Measurements from ENCODE around the gene GAK. TPM values are rescaled to one million over a fixed set of nuclear protein-coding genes. Genes with fewer than 3 reads are reported as not detected.

Gene GAK
- total RNA-seq, 2 experiments from 2014 or later, result 97.0 to 101 TPM

DNA sequence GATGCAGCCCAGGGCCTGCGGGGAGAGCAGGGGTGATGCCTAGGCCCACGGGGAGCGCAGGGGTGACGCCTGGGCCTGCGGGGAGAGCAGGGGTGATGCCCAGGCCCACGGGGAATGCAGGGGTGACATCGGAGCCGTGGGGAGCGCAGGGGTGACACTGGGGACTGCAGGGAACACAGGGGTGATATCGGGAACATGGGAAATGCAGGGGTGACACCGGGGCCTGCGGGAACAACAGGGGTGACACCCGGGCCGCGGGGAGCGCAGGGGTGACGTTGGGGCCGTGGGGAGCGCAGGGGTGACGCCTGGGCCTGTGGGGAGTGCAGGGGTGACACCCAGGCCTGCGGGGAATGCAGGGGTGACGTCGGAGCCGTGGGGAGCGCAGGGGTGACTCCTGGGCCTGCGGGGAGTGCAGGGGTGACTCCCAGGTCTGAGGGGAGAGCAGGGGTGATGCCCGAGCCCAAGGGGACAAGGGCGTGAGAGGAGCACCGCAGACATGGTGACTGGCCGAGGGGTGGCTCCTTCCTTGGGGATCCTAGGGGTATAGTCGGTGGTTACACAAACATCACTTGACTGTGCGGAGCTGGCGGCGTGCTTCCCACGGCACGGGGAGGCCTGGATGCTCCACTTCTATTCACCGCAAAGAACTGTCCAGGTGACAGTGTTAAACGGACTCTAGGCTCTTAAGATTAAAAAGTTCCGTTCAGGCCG is 38.0 kb downstream of the GAK start:
- no peak overlapping the region for H3K27ac Mint-ChIP-seq
- ChIA-PET CTCF (no interaction called here), POLR2A (no interaction called here)
- no peaks in the 10 kb centered on the region for H3K27me3 Mint-ChIP-seq
- intact Hi-C loops (cut with micrococcal nuclease), result no loop called here
- no peak overlapping the region for H3K4me3 Mint-ChIP-seq
- no peak for DNase-seq
- H3K36me3 Mint-ChIP-seq, result peaks cover 14% of the 10 kb centered on the region
- no peaks in the 10 kb centered on the region for H3K4me1 Mint-ChIP-seq (ENCODE audit: low read depth)
- no peaks in the 10 kb centered on the region for H3K9me3 Mint-ChIP-seq

DNA sequence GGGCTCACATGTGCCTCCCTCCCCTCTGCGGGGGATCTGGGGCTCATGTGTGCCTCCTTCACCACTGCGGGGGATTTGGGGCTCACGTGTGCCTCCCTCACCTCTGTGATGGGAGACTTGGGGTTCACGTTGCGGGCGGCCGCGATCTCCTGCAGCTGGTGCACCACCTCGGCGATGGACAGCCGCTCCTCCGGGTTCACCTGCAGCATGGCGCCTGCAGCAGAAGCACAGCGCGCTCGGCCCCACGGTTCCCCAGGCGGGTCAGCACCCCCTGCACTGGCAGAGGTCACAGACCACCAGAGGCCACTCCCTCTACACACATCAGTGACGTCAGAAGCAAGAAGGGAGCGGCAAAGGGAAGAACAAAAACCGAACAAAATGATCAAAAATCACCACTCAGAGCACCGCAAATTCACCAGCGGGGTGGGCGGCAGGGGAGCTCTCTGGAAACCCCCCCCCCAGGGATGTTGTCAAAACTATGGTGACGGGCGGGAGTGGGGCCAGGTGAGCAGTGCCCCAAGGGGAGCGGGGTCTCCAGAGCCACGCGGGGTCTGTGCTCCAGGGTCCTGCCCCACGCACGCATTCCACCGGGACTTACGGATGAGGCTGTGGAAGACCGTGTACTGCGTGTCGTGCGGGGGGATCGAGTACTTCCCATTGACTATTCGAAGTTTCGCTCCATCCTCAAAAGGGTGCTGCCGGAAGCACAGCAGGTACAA is 38.7 kb downstream of the GAK start:
- ChIA-PET POLR2A (no interaction called here), CTCF (no interaction called here)
- Mint-ChIP-seq H3K36me3 (peaks cover 10% of the 10 kb centered on the region), H3K4me1 (ENCODE audit: low read depth) (no peaks in the 10 kb centered on the region), H3K9me3 (no peaks in the 10 kb centered on the region), H3K27ac (no peak overlapping the region), H3K27me3 (no peaks in the 10 kb centered on the region), H3K4me3 (no peak overlapping the region)
- DNase-seq, result no peak
- intact Hi-C loops (cut with micrococcal nuclease), result no loop called here

DNA sequence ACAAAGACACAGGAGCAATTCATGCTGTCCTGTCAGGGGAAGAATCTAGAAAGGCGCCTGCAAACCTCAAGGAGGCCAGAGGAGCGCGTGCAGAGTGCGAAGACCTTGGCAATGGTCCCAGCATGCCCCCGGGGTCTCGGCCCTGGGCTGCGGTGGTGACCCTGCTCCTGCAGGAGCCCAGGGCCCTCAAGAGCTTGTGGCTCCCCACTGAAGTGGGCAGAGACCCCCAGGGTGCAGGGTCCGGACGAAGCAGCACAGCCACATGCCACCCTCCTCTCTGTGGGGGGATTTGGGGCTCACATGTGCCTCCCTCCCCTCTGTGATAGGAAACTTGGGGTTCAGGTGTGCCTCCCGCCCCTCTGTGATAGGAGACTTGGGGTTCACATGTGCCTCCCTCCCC is 39.3 kb downstream of the GAK start:
- Mint-ChIP-seq H3K4me1 (ENCODE audit: low read depth) (no peaks in the 10 kb centered on the region), H3K4me3 (no peak overlapping the region), H3K27me3 (no peaks in the 10 kb centered on the region), H3K36me3 (peaks cover 12% of the 10 kb centered on the region), H3K27ac (no peak overlapping the region), H3K9me3 (no peaks in the 10 kb centered on the region)
- no peak for DNase-seq
- ChIA-PET POLR2A (no interaction called here), CTCF (no interaction called here)
- intact Hi-C loops (cut with micrococcal nuclease), result no loop called here

GRCh38 chr4:891747-892146 is 40.4 kb downstream of the GAK start:
- intact Hi-C loops (cut with micrococcal nuclease), result no loop called here
- no peaks in the 10 kb centered on the region for H3K4me1 Mint-ChIP-seq (ENCODE audit: low read depth)
- H3K36me3 Mint-ChIP-seq, result peaks cover 13% of the 10 kb centered on the region
- no peak overlapping the region for H3K27ac Mint-ChIP-seq
- POLR2A ChIA-PET, result no interaction called here
- no peak overlapping the region for H3K4me3 Mint-ChIP-seq
- H3K9me3 Mint-ChIP-seq, result no peaks in the 10 kb centered on the region
- peak; percentile 30 for DNase-seq
- H3K27me3 Mint-ChIP-seq, result no peaks in the 10 kb centered on the region
- CTCF ChIA-PET, result interaction anchor here (1.2 to 1.3 kb wide), 2 partner anchors 149 to 150 kb away, joined by 4 to 5 read pairs; no protein-coding TSS in a partner anchor

GRCh38 chr4:890036-890695 is 42.0 kb downstream of the GAK start:
- H3K4me3 Mint-ChIP-seq, result no peak overlapping the region
- no peaks in the 10 kb centered on the region for H3K4me1 Mint-ChIP-seq (ENCODE audit: low read depth)
- intact Hi-C loops (cut with micrococcal nuclease), result no loop called here

DNA sequence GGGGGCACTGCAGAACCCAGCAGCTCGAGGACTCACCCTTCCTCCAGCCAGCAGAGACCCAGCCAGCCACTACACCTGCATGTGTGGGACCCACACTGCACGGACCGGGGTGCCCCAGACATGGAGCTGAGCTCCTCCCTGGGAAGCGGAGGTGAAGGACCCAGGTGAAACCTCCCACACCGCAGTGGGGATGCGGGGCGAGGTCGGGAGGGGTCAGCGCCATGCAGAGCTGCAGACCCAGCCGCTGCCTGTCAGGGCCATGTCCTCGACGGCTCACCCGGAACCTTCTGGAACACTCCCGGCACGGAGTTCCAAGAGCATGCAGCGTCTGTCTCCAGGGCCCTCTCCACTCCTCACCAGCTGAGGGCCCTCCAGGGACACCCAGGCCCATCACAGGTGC is 42.6 kb downstream of the GAK start:
- Mint-ChIP-seq H3K4me1 (ENCODE audit: low read depth) (no peaks in the 10 kb centered on the region), H3K9me3 (no peaks in the 10 kb centered on the region), H3K4me3 (no peak overlapping the region), H3K27ac (no peak overlapping the region), H3K27me3 (no peaks in the 10 kb centered on the region), H3K36me3 (peaks cover 15% of the 10 kb centered on the region)
- intact Hi-C loops (cut with micrococcal nuclease), result no loop called here
- ChIA-PET CTCF (no interaction called here), POLR2A (no interaction called here)
- DNase-seq, result no peak

More at GRCh38 chr4:890036-890695, 42.0 kb downstream of the GAK start:
- Mint-ChIP-seq H3K27ac (no peak overlapping the region), H3K27me3 (no peaks in the 10 kb centered on the region), H3K36me3 (peaks cover 15% of the 10 kb centered on the region), H3K9me3 (no peaks in the 10 kb centered on the region)
- no peak for DNase-seq
- ChIA-PET CTCF (no interaction called here), POLR2A (no interaction called here)

DNA sequence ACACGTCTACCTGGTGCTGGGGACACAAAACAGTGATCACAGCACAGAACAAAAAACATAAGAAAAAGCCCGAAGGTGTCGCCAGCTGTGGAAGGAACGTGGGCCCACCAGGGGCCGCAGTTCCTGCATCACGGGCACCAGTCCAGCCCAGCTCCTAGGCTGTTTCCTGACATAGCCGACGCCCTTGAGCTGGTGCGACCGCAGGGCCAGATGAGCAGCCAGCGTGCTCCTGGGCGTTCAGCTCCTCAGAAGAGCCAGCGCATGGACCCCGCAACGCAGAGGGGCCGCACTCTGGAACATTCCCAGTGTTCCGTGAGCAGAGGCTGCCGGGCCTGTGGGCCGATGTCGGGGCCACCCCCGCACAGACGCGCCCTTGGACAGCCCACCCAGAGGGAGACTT is 44.1 kb downstream of the GAK start:
- Mint-ChIP-seq H3K36me3 (peaks cover 20% of the 10 kb centered on the region), H3K27me3 (no peaks in the 10 kb centered on the region), H3K4me3 (no peak overlapping the region), H3K4me1 (ENCODE audit: low read depth) (no peaks in the 10 kb centered on the region), H3K27ac (no peak overlapping the region), H3K9me3 (no peaks in the 10 kb centered on the region)
- DNase-seq, result no peak
- CTCF ChIA-PET, result interaction anchor here (1.5 kb wide), 1 partner anchor 146 kb away, joined by 3 read pairs; no protein-coding TSS in a partner anchor
- POLR2A ChIA-PET, result no interaction called here
- intact Hi-C loops (cut with micrococcal nuclease), result no loop called here

- Mint-ChIP-seq H3K9me3 (no peaks in the 10 kb centered on the region), H3K4me1 (ENCODE audit: low read depth) (no peaks in the 10 kb centered on the region), H3K27me3 (no peaks in the 10 kb centered on the region), H3K27ac (no peak overlapping the region), H3K4me3 (no peak overlapping the region), H3K36me3 (peaks cover 21% of the 10 kb centered on the region)
- ChIA-PET CTCF (interaction anchor here (1.5 kb wide), 1 partner anchor 145 kb away, joined by 3 read pairs; no protein-coding TSS in a partner anchor), POLR2A (no interaction called here)
- intact Hi-C loops (cut with micrococcal nuclease), result no loop called here
- DNase-seq, result no peak
Observed at GRCh38 chr4:887034-887763, 44.9 kb downstream of the GAK start.

GRCh38 chr4:886244-886643 is 45.9 kb downstream of the GAK start:
- DNase-seq, result no peak
- H3K36me3 Mint-ChIP-seq, result peaks cover 22% of the 10 kb centered on the region
- H3K27me3 Mint-ChIP-seq, result no peaks in the 10 kb centered on the region
- ChIA-PET CTCF (no interaction called here), POLR2A (no interaction called here)
- intact Hi-C loops (cut with micrococcal nuclease), result no loop called here
- no peaks in the 10 kb centered on the region for H3K9me3 Mint-ChIP-seq
- no peak overlapping the region for H3K27ac Mint-ChIP-seq
- H3K4me3 Mint-ChIP-seq, result no peak overlapping the region
- no peaks in the 10 kb centered on the region for H3K4me1 Mint-ChIP-seq (ENCODE audit: low read depth)

DNA sequence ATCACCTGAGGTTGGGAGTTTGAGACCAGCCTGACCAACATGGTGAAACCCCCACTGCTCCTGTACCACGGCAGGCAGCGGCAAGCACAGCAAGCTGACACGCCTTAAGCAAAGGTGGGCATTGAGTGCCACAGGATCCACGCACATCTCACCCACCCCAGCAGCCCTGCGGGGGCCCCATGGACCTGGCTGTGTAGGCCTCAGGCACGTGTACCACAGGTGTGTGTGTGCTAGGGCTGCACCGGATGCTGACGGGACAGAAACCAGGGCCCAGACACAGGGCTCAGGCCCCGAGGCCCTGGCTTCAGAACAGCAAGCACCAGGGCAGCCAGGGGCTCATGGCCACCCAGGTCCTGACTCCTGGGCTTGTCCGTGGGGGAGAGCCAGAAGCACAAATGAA is 46.8 kb downstream of the GAK start:
- no peak for DNase-seq
- no peaks in the 10 kb centered on the region for H3K27me3 Mint-ChIP-seq
- H3K27ac Mint-ChIP-seq, result no peak overlapping the region
- intact Hi-C loops (cut with micrococcal nuclease), result no loop called here
- peaks cover 23% of the 10 kb centered on the region for H3K36me3 Mint-ChIP-seq
- ChIA-PET POLR2A (no interaction called here), CTCF (no interaction called here)
- H3K4me1 Mint-ChIP-seq (ENCODE audit: low read depth), result peaks cover 3% of the 10 kb centered on the region
- H3K4me3 Mint-ChIP-seq, result no peak overlapping the region
- H3K9me3 Mint-ChIP-seq, result no peaks in the 10 kb centered on the region

- intact Hi-C loops (cut with micrococcal nuclease), result no loop called here
- no peak overlapping the region for H3K4me3 Mint-ChIP-seq
- ChIA-PET CTCF (no interaction called here), POLR2A (no interaction called here)
- H3K9me3 Mint-ChIP-seq, result no peaks in the 10 kb centered on the region
- peaks cover 7% of the 10 kb centered on the region for H3K4me1 Mint-ChIP-seq (ENCODE audit: low read depth)
- peaks cover 26% of the 10 kb centered on the region for H3K36me3 Mint-ChIP-seq
- no peak overlapping the region for H3K27ac Mint-ChIP-seq
- H3K27me3 Mint-ChIP-seq, result no peaks in the 10 kb centered on the region
- DNase-seq, result no peak
Observed at GRCh38 chr4:884896-885295, 47.2 kb downstream of the GAK start.

DNA sequence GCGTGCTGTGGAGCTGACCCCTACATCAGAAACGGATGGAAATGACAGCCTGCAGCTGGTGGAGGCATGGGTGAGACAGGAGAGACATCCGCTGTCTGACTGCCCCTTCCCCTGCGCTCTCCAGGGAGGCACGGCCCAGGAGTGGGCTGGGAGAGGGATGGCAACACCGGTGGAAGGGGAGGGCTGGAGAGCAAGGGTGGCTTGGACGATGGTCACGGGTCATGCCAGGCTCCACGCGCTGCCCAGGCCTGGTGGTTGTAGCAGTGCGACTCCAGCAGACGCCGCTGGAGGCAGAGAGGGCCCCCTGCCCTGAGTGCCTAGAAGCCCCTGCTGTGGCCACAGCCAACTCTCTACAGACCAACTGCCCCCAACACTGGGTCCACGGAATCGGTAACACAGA is 47.9 kb downstream of the GAK start:
- no peaks in the 10 kb centered on the region for H3K9me3 Mint-ChIP-seq

More for the DNA sequence above, 47.9 kb downstream of the GAK start:
- no peak for DNase-seq
- POLR2A ChIA-PET, result no interaction called here
- intact Hi-C loops (cut with micrococcal nuclease), result no loop called here
- Mint-ChIP-seq H3K27me3 (no peaks in the 10 kb centered on the region), H3K36me3 (peaks cover 26% of the 10 kb centered on the region), H3K4me1 (ENCODE audit: low read depth) (peaks cover 14% of the 10 kb centered on the region), H3K27ac (no peak overlapping the region), H3K4me3 (no peak overlapping the region)
- CTCF ChIA-PET, result no interaction called here

Data from activated CD4-positive, alpha-beta memory T cell treated with anti-CD3 and anti-CD28 coated beads for 36 hours (primary cell).